ENCODE data around the gene TNIP2. TPM values are rescaled to one million over a fixed set of nuclear protein-coding genes. Genes with fewer than 3 reads are reported as not detected.

Gene TNIP2
- total RNA-seq, 1 experiment from 2014 or later, result 41.0 TPM

DNA sequence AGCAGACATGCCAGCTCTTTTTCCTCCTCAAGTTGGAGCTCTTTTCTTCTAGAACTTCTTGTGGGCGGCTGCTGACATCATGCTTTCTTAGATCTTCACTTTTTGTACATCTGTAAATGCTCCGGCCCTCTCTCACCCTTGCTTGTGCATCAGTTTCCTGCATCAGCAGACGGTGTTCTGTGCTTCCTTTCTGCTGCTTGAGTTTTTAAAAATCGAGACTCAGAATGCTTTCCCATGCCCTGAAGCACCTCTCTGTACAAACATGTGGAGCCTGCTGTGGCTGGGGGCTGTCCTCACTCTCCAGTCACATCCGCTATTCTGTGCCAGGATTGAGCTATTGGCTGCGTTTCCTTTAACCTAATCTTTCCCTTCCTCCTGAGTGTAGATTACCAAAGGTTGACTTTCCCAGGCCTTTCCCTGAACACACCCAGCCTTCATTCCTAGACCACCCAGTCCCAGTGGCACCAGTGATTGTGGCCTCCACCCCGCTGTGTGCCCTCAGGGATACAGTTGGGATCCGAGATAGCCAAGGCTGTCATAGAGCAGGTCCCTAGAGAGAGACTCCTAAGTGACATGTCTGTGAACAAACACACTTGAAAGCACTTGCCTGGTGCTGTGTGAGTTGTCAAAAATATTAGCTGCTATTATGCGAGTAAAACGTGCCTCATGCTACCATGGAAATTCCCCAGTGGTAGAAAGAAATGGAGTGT is 41.9 kb downstream of the TNIP2 start (continued):
- TF ChIP-seq YY1 (IDR thresholded peaks at IDR 0.05; ENCODE audit: extremely low read depth, insufficient replicate concordance, low read depth, low read length), result no peak

- no peak overlapping the region for H3K9ac ChIP-seq (ENCODE audit: low read length)
- ChIA-PET CTCF (no interaction called here), POLR2A (no interaction called here), RAD21 (ENCODE audit: low non-redundant PET in 1 of 2, low total read pairs in 2 of 2, uncharacterized antibody in 2 of 2, unreplicated experiment in 2 of 2) (no interaction called here)
- ATAC-seq (no peak), DNase-seq (ENCODE audit: low read depth, low spot score) (no peak)
- no peaks in the 10 kb centered on the region for H4K20me1 ChIP-seq (ENCODE audit: insufficient read depth)
- no peak overlapping the region for H3K4me3 ChIP-seq (replicated peaks in 1 of 2; ENCODE audit: low read depth in 1 of 2, low read length in 2 of 2)
- no TSS peak for BruUV-seq (replicated peaks)
- H3K9me3 ChIP-seq (ENCODE audit: control insufficient read depth in 1 of 2, insufficient read depth in 1 of 2, low read depth in 1 of 2, low read length in 2 of 2), result no peaks in the 10 kb centered on the region
- H3K27me3 ChIP-seq (ENCODE audit: insufficient read depth, low read length), result no peaks in the 10 kb centered on the region
- intact Hi-C loops (cut with micrococcal nuclease), result loop anchor here (10.0 kb wide), 1 partner anchor 489 kb away; no protein-coding TSS in a partner anchor
- H3K36me3 ChIP-seq (ENCODE audit: control insufficient read depth in 1 of 2, insufficient read depth in 2 of 2, low read length in 2 of 2), result peaks cover 0 to 13% of the 10 kb centered on the region in 2 experiments; a peak in 3 of 4 replicates
- no peak overlapping the region for H3K27ac ChIP-seq (ENCODE audit: low read depth, low read length)
- peaks cover 14 to 28% of the 10 kb centered on the region in 2 experiments; a peak in 3 of 4 replicates for H3K4me1 ChIP-seq (ENCODE audit: control insufficient read depth in 1 of 2, insufficient read depth in 2 of 2, low read length in 2 of 2)
- no peak overlapping the region for H2AFZ ChIP-seq (ENCODE audit: low read depth, low read length, poor library complexity, severe bottlenecking)
- H3K9me2 ChIP-seq (ENCODE audit: insufficient read depth), result no peaks in the 10 kb centered on the region
- peaks cover 20% of the 10 kb centered on the region for H3K79me2 ChIP-seq (ENCODE audit: insufficient read depth, low read length)
- no peak overlapping the region for H3K4me2 ChIP-seq (ENCODE audit: low read length)
- TF ChIP-seq CBX3 (IDR thresholded peaks at IDR 0.05; ENCODE audit: low read depth) (no peak), EGR1 (IDR thresholded peaks at IDR 0.05; ENCODE audit: low read depth) (no peak), CEBPB (IDR thresholded peaks at IDR 0.05; ENCODE audit: low read depth) (no peak), ATF3 (IDR thresholded peaks at IDR 0.05) (no peak), POLR2AphosphoS5 (IDR thresholded peaks at IDR 0.05; ENCODE audit: low read depth, low read length) (no peak), ZNF274 (IDR thresholded peaks at IDR 0.05; ENCODE audit: low read depth, low read length) (no peak), SP1 (IDR thresholded peaks at IDR 0.05; ENCODE audit: low read depth) (no peak), TCF7L2 (IDR thresholded peaks at IDR 0.05; ENCODE audit: borderline replicate concordance, extremely low read depth, insufficient read depth, insufficient read length) (no peak), YY1 (IDR thresholded peaks at IDR 0.05; ENCODE audit: extremely low read depth, insufficient replicate concordance, low read depth, low read length) (no peak), EZH2phosphoT487 (IDR thresholded peaks at IDR 0.05; ENCODE audit: borderline replicate concordance) (no peak), FOSL1 (IDR thresholded peaks at IDR 0.05; ENCODE audit: low read depth) (no peak), POLR2A (IDR thresholded peaks at IDR 0.05; ENCODE audit: borderline replicate concordance, extremely low read depth, insufficient read depth, insufficient read length) (no peak), SIN3A (IDR thresholded peaks at IDR 0.05; ENCODE audit: low read depth) (no peak)
- TF ChIP-seq, protein P1, sequence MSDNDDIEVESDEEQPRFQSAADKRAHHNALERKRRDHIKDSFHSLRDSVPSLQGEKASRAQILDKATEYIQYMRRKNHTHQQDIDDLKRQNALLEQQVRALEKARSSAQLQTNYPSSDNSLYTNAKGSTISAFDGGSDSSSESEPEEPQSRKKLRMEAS (IDR thresholded peaks at IDR 0.05), result no peak
- TF ChIP-seq, protein P2, sequence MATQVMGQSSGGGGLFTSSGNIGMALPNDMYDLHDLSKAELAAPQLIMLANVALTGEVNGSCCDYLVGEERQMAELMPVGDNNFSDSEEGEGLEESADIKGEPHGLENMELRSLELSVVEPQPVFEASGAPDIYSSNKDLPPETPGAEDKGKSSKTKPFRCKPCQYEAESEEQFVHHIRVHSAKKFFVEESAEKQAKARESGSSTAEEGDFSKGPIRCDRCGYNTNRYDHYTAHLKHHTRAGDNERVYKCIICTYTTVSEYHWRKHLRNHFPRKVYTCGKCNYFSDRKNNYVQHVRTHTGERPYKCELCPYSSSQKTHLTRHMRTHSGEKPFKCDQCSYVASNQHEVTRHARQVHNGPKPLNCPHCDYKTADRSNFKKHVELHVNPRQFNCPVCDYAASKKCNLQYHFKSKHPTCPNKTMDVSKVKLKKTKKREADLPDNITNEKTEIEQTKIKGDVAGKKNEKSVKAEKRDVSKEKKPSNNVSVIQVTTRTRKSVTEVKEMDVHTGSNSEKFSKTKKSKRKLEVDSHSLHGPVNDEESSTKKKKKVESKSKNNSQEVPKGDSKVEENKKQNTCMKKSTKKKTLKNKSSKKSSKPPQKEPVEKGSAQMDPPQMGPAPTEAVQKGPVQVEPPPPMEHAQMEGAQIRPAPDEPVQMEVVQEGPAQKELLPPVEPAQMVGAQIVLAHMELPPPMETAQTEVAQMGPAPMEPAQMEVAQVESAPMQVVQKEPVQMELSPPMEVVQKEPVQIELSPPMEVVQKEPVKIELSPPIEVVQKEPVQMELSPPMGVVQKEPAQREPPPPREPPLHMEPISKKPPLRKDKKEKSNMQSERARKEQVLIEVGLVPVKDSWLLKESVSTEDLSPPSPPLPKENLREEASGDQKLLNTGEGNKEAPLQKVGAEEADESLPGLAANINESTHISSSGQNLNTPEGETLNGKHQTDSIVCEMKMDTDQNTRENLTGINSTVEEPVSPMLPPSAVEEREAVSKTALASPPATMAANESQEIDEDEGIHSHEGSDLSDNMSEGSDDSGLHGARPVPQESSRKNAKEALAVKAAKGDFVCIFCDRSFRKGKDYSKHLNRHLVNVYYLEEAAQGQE (IDR thresholded peaks at IDR 0.05; ENCODE audit: low read depth), result no peak
- TF ChIP-seq, protein P3, sequence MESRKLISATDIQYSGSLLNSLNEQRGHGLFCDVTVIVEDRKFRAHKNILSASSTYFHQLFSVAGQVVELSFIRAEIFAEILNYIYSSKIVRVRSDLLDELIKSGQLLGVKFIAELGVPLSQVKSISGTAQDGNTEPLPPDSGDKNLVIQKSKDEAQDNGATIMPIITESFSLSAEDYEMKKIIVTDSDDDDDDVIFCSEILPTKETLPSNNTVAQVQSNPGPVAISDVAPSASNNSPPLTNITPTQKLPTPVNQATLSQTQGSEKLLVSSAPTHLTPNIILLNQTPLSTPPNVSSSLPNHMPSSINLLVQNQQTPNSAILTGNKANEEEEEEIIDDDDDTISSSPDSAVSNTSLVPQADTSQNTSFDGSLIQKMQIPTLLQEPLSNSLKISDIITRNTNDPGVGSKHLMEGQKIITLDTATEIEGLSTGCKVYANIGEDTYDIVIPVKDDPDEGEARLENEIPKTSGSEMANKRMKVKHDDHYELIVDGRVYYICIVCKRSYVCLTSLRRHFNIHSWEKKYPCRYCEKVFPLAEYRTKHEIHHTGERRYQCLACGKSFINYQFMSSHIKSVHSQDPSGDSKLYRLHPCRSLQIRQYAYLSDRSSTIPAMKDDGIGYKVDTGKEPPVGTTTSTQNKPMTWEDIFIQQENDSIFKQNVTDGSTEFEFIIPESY (IDR thresholded peaks at IDR 0.05; ENCODE audit: extremely low read depth, insufficient replicate concordance, low read length), result no peak
These were observed 42.8 kb downstream of the TNIP2 start for GRCh38 chr4:2713337-2713736.

All from HCT116 (cell line).